PC-9 (cell line): ENCODE measurements around the gene DTNBP1. TPM values are rescaled to one million over a fixed set of nuclear protein-coding genes. Genes with fewer than 3 reads are reported as not detected.

Experiments used
- BruUV-seq: library from RNA; stranded (reverse); fragments of 400-500 nt; replicated peaks from 2 replicates; lab custom pipeline; 2021; lab: Mats Ljungman, UMichigan
- CTCF ChIA-PET: fragments of 300-600 bp; sonication (Branson Sonifier 250); formaldehyde crosslinking; loops from one replicate; lab custom pipeline; 2022; ENCODE audit warnings: antibody characterized with exemption; lab: Charles Lee
- POLR2A ChIA-PET: fragments of 300-600 bp; sonication (Branson Sonifier 250); formaldehyde crosslinking; loops from one replicate; lab custom pipeline; 2022; ENCODE audit warnings: antibody characterized with exemption; ENCODE audit not compliant: unreplicated experiment; lab: Charles Lee
- DNase-seq, 2 experiments: peaks; one replicate each; pipeline versions ENCODE4 v3.0.0 to v3.0.0-alpha.2; 2015 to 2022; ENCODE audit warnings: mixed read lengths in 1 of 2
- H2AFZ ChIP-seq: fragments of 200-600 bp; sonication (generic); 2 replicates; pipeline ENCODE4 v1.8.1; 2017; ENCODE audit warnings: antibody characterized with exemption
- H3F3A ChIP-seq: fragments of 200-600 bp; sonication (generic); 2 replicates; pipeline ENCODE4 v1.8.1; 2017; ENCODE audit warnings: antibody characterized with exemption, mild to moderate bottlenecking, low read depth; ENCODE audit not compliant: insufficient read depth
- H3K27ac ChIP-seq: fragments of 200-600 bp; sonication (generic); 2 replicates; pipeline ENCODE4 v1.6.1; 2016; ENCODE audit warnings: mixed run types
- H3K27me3 ChIP-seq: fragments of 200-600 bp; sonication (generic); 2 replicates; pipeline ENCODE4 v1.6.1; 2016; ENCODE audit warnings: low read depth, mixed run types; ENCODE audit not compliant: insufficient read depth
- H3K36me3 ChIP-seq: fragments of 200-600 bp; sonication (generic); 2 replicates; pipeline ENCODE4 v1.6.1; 2016; ENCODE audit warnings: low read depth, mixed run types
- H3K4me1 ChIP-seq: fragments of 200-600 bp; sonication (generic); replicated peaks from 2 replicates; pipeline ENCODE4 v1.6.1; 2016; ENCODE audit warnings: mixed run types; ENCODE audit not compliant: insufficient read depth
- H3K4me2 ChIP-seq: fragments of 200-600 bp; sonication (generic); 2 replicates; pipeline ENCODE4 v1.6.1; 2017; ENCODE audit warnings: mixed run types
- H3K4me3 ChIP-seq: fragments of 200-600 bp; sonication (generic); 2 replicates; pipeline ENCODE4 v1.6.1; 2016; ENCODE audit warnings: mixed run types
- H3K79me2 ChIP-seq: fragments of 200-600 bp; sonication (generic); 2 replicates; pipeline ENCODE4 v1.6.1; 2017; ENCODE audit warnings: low read depth, mixed run types
- H3K9me2 ChIP-seq: fragments of 200-600 bp; sonication (generic); 2 replicates; pipeline ENCODE4 v1.8.1; 2017; ENCODE audit warnings: mild to moderate bottlenecking; ENCODE audit not compliant: insufficient read depth
- H3K9me3 ChIP-seq: fragments of 200-600 bp; sonication (generic); 2 replicates; pipeline ENCODE4 v1.8.1; 2016; ENCODE audit warnings: low read depth; ENCODE audit not compliant: insufficient read depth
- H4K20me1 ChIP-seq: fragments of 200-600 bp; sonication (generic); 2 replicates; pipeline ENCODE4 v1.8.1; 2017; ENCODE audit not compliant: insufficient read depth
- CTCF ChIP-seq: fragments of 200-600 bp; sonication (generic); conservative IDR thresholded peaks from 2 replicates; pipeline ENCODE4 v1.6.1; 2017; ENCODE audit warnings: mixed run types, antibody characterized with exemption, mild to moderate bottlenecking, moderate library complexity
- EZH2 ChIP-seq: fragments of 200-600 bp; sonication (generic); IDR thresholded peaks from 2 replicates; pipeline ENCODE4 v1.8.0; 2017; ENCODE audit warnings: antibody characterized with exemption, low read depth
- intact Hi-C: fragments of 100-400 bp; cut with micrococcal nuclease; formaldehyde crosslinking; loops from one replicate; pipeline ENCODE4 v1.10.0; 2022; ENCODE audit not compliant: unreplicated experiment
- total RNA-seq: library from RNA; stranded (reverse); gene quantifications from 2 replicates; pipeline ENCODE4 v1.2.3, GENCODE V29; 2021

Gene DTNBP1
- total RNA-seq, 1 experiment from 2014 or later = 9.1 TPM

GRCh38 chr6:15475261-15475660, 187.6 kb downstream of the DTNBP1 start:
- Histone ChIP-seq H3K4me2 (no peak overlapping the region), H3K36me3 (no peaks in the 10 kb centered on the region), H3K9me3 (no peaks in the 10 kb centered on the region), H2AFZ (no peak overlapping the region), H3K27me3 (no peaks in the 10 kb centered on the region), H3K9me2 (no peaks in the 10 kb centered on the region), H4K20me1 (no peaks in the 10 kb centered on the region; the same call in none of the 2 replicates), H3K27ac (no peak overlapping the region), H3K79me2 (peaks cover 7% of the 10 kb centered on the region; the same call in 1 of the 2 replicates), H3F3A (no peaks in the 10 kb centered on the region; the same call in 1 of the 2 replicates), H3K4me1 (0 out of 2 replicates have a peak, but pooled peaks cover 3% of the 10 kb centered on the region), H3K4me3 (no peak overlapping the region)
- no peak for DNase-seq
- intact Hi-C loops = no loop called here
- no TSS peak for BruUV-seq
- ChIA-PET POLR2A (no interaction called here), CTCF (interaction anchor here (1.2 kb wide), 1 partner anchor 39 kb away, joined by 3 read pairs; no protein-coding TSS in a partner anchor)
- no peak for TF ChIP-seq EZH2
- TF ChIP-seq CTCF = no peak

GRCh38 chr6:15474196-15474595, 188.6 kb downstream of the DTNBP1 start:
- POLR2A ChIA-PET = interaction anchor here (0.5 to 0.7 kb wide), 2 partner anchors 18 to 704 kb away, joined by 3 to 6 read pairs; no protein-coding TSS in a partner anchor
- no peak overlapping the region for H3K4me3 ChIP-seq
- no TSS peak for BruUV-seq
- CTCF ChIA-PET = interaction anchor here (0.6 kb wide), 1 partner anchor 685 kb away, joined by 7 read pairs; no protein-coding TSS in a partner anchor
- no peak overlapping the region for H3K4me2 ChIP-seq
- peak overlapping the region; percentile 36; the same call in 1 of the 2 replicates for H3K27ac ChIP-seq
- H3K27me3 ChIP-seq = no peaks in the 10 kb centered on the region
- H3K4me1 ChIP-seq = 0 out of 2 replicates have a peak, but pooled peaks cover 3% of the 10 kb centered on the region
- H2AFZ ChIP-seq = no peak overlapping the region
- intact Hi-C loops = no loop called here
- no peaks in the 10 kb centered on the region; the same call in 1 of the 2 replicates for H3F3A ChIP-seq
- peaks cover 5% of the 10 kb centered on the region; the same call in 1 of the 2 replicates for H3K79me2 ChIP-seq
- no peaks in the 10 kb centered on the region; the same call in none of the 2 replicates for H4K20me1 ChIP-seq
- H3K9me2 ChIP-seq = no peaks in the 10 kb centered on the region
- TF ChIP-seq EZH2 = no peak
- no peaks in the 10 kb centered on the region for H3K9me3 ChIP-seq
- no peaks in the 10 kb centered on the region for H3K36me3 ChIP-seq
- DNase-seq = peak in 1 of 2 experiments; percentile 79

GRCh38 chr6:15473741-15474161, 189.1 kb downstream of the DTNBP1 start:
- peak in 1 of 2 experiments; percentile 14 for DNase-seq
- CTCF ChIA-PET = interaction anchor here (0.6 kb wide), 1 partner anchor 685 kb away, joined by 7 read pairs; no protein-coding TSS in a partner anchor

More at GRCh38 chr6:15473741-15474161, 189.1 kb downstream of the DTNBP1 start:
- Histone ChIP-seq H3K27ac (peak overlapping the region; percentile 36; the same call in 1 of the 2 replicates), H3K9me2 (no peaks in the 10 kb centered on the region), H3K4me2 (no peak overlapping the region), H3K4me1 (0 out of 2 replicates have a peak, but pooled peaks cover 3% of the 10 kb centered on the region), H3K4me3 (no peak overlapping the region), H3K36me3 (no peaks in the 10 kb centered on the region), H3K79me2 (peaks cover under 1% of the 10 kb centered on the region; the same call in 1 of the 2 replicates), H2AFZ (no peak overlapping the region), H3F3A (no peaks in the 10 kb centered on the region; the same call in 1 of the 2 replicates), H3K27me3 (no peaks in the 10 kb centered on the region), H4K20me1 (no peaks in the 10 kb centered on the region; the same call in none of the 2 replicates), H3K9me3 (no peaks in the 10 kb centered on the region)
- POLR2A ChIA-PET = interaction anchor here (0.5 kb wide), 1 partner anchor 704 kb away, joined by 3 read pairs; no protein-coding TSS in a partner anchor
- TF ChIP-seq CTCF = no peak
- no peak for TF ChIP-seq EZH2
- no TSS peak for BruUV-seq
- intact Hi-C loops = no loop called here
